ENCODE measurements around the gene TNFRSF19. TPM values are rescaled to one million over a fixed set of nuclear protein-coding genes. Genes with fewer than 3 reads are reported as not detected.

The TNFRSF19 gene
- total RNA-seq, 5 donors from 2014 or later (not counting 1 experiment from before 2014, with no cell fraction given), result 0.19 to 0.35 (median 0.24) TPM; not detected in 1

- peaks cover 32 to 39% of the 10 kb centered on the region in 2 donors for H3K27me3 Mint-ChIP-seq
- POLR2A ChIA-PET, result no interaction called here
- no peaks in the 10 kb centered on the region for H3K4me1 ChIP-seq (ENCODE audit: control insufficient read depth in 1 of 2, extremely low read depth in 1 of 2, insufficient read depth in 2 of 2, low read length in 2 of 2)
- no peaks in the 10 kb centered on the region for H3K36me3 Mint-ChIP-seq
- DNase-seq (no peak), ATAC-seq (replicated peaks in 1 of 4) (no peak)
- CTCF ChIA-PET, result no interaction called here
- no peak overlapping the region for H3K27ac Mint-ChIP-seq
- no peaks in the 10 kb centered on the region for H3K36me3 ChIP-seq (ENCODE audit: control insufficient read depth in 2 of 2, extremely low read depth in 1 of 2, insufficient read depth in 1 of 2, low read length in 1 of 2)
- no peaks in the 10 kb centered on the region for H3K9me3 Mint-ChIP-seq
- no peak overlapping the region for H3K27ac ChIP-seq (ENCODE audit: low read length)
- no peak overlapping the region for H3K4me3 Mint-ChIP-seq
- H3K4me1 Mint-ChIP-seq, result no peaks in the 10 kb centered on the region
- H3K27me3 ChIP-seq (replicated peaks in 1 of 2; ENCODE audit: control insufficient read depth in 2 of 2, extremely low read depth in 1 of 2, insufficient read depth in 2 of 2, low read length in 1 of 2), result peaks cover 0 to 10% of the 10 kb centered on the region in 2 experiments
- H3K4me3 ChIP-seq (ENCODE audit: control insufficient read depth in 1 of 2, extremely low read depth in 1 of 2, low read length in 1 of 2), result no peak overlapping the region
- H3K9me3 ChIP-seq, result no peaks in the 10 kb centered on the region
- WGBS (ENCODE audit: insufficient coverage), result 20% methylated on average over 21 of the region's 31 CpGs
Measured at GRCh38 chr13:23547000-23547590, 23.1 kb upstream of the TNFRSF19 start.

GRCh38 chr13:23549724-23550123, 20.5 kb upstream of the TNFRSF19 start:
- no peaks in the 10 kb centered on the region for H3K4me1 Mint-ChIP-seq
- H3K36me3 Mint-ChIP-seq, result no peaks in the 10 kb centered on the region
- no peak overlapping the region for H3K4me3 Mint-ChIP-seq
- H3K36me3 ChIP-seq (ENCODE audit: control insufficient read depth in 2 of 2, extremely low read depth in 1 of 2, insufficient read depth in 1 of 2, low read length in 1 of 2), result no peaks in the 10 kb centered on the region
- no peaks in the 10 kb centered on the region for H3K9me3 Mint-ChIP-seq
- no peak for ATAC-seq (replicated peaks in 1 of 4)
- peaks cover 33 to 41% of the 10 kb centered on the region in 2 donors for H3K27me3 Mint-ChIP-seq
- ChIA-PET CTCF (interaction anchor here in 1 of 2 donors (0.7 kb wide), 1 partner anchor 497 kb away, joined by 3 read pairs; no protein-coding TSS in a partner anchor), POLR2A (no interaction called here)
- no peaks in the 10 kb centered on the region for H3K9me3 ChIP-seq
- DNase-seq, result no peak
- H3K4me1 ChIP-seq (ENCODE audit: control insufficient read depth in 1 of 2, extremely low read depth in 1 of 2, insufficient read depth in 2 of 2, low read length in 2 of 2), result no peaks in the 10 kb centered on the region
- no peak overlapping the region for H3K27ac Mint-ChIP-seq
- H3K27me3 ChIP-seq (replicated peaks in 1 of 2; ENCODE audit: control insufficient read depth in 2 of 2, extremely low read depth in 1 of 2, insufficient read depth in 2 of 2, low read length in 1 of 2), result peaks cover 0 to 22% of the 10 kb centered on the region in 2 experiments
- H3K4me3 ChIP-seq (ENCODE audit: control insufficient read depth in 1 of 2, extremely low read depth in 1 of 2, low read length in 1 of 2), result no peak overlapping the region
- no peak overlapping the region for H3K27ac ChIP-seq (ENCODE audit: low read length)

DNA sequence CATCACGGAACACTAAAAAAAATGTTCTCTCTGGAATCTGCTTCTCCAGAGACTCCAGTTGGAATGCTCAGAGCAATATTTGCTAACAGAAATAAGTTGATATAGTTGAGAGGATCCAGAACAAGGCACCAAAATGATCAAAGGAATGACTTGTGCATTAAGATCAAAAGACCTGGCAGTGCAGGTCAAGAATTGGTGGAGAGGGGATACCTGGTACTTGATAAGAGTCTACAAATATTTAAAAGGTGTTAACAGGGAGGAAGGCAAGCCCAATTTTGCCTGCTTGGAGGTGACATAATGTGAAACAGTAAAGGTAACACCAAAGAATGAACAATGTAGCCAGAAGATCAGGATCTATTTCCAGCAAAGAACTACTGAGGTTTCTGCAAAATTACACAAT, 20.0 kb upstream of the TNFRSF19 start:
- ATAC-seq (replicated peaks in 1 of 4) (no peak), DNase-seq (no peak)
- H3K4me3 Mint-ChIP-seq, result no peak overlapping the region
- H3K9me3 Mint-ChIP-seq, result no peaks in the 10 kb centered on the region
- Histone ChIP-seq H3K27me3 (replicated peaks in 1 of 2; ENCODE audit: control insufficient read depth in 2 of 2, extremely low read depth in 1 of 2, insufficient read depth in 2 of 2, low read length in 1 of 2) (peaks cover 0 to 22% of the 10 kb centered on the region in 2 experiments), H3K4me1 (ENCODE audit: control insufficient read depth in 1 of 2, extremely low read depth in 1 of 2, insufficient read depth in 2 of 2, low read length in 2 of 2) (no peaks in the 10 kb centered on the region), H3K36me3 (ENCODE audit: control insufficient read depth in 2 of 2, extremely low read depth in 1 of 2, insufficient read depth in 1 of 2, low read length in 1 of 2) (no peaks in the 10 kb centered on the region), H3K9me3 (no peaks in the 10 kb centered on the region), H3K27ac (ENCODE audit: low read length) (no peak overlapping the region), H3K4me3 (ENCODE audit: control insufficient read depth in 1 of 2, extremely low read depth in 1 of 2, low read length in 1 of 2) (no peak overlapping the region)
- CTCF ChIA-PET, result no interaction called here
- POLR2A ChIA-PET, result no interaction called here
- no peaks in the 10 kb centered on the region for H3K4me1 Mint-ChIP-seq
- WGBS (ENCODE audit: insufficient coverage), result 100% methylated on average over 1 of the region's 1 CpG
- H3K27me3 Mint-ChIP-seq, result peaks cover 32 to 45% of the 10 kb centered on the region in 2 donors
- H3K36me3 Mint-ChIP-seq, result no peaks in the 10 kb centered on the region
- no peak overlapping the region for H3K27ac Mint-ChIP-seq

GRCh38 chr13:23551213-23552008, 18.8 kb upstream of the TNFRSF19 start:
- Histone ChIP-seq H3K36me3 (ENCODE audit: control insufficient read depth in 2 of 2, extremely low read depth in 1 of 2, insufficient read depth in 1 of 2, low read length in 1 of 2) (no peaks in the 10 kb centered on the region), H3K4me3 (ENCODE audit: control insufficient read depth in 1 of 2, extremely low read depth in 1 of 2, low read length in 1 of 2) (no peak overlapping the region), H3K4me1 (ENCODE audit: control insufficient read depth in 1 of 2, extremely low read depth in 1 of 2, insufficient read depth in 2 of 2, low read length in 2 of 2) (no peaks in the 10 kb centered on the region), H3K9me3 (no peaks in the 10 kb centered on the region), H3K27ac (ENCODE audit: low read length) (no peak overlapping the region), H3K27me3 (replicated peaks in 1 of 2; ENCODE audit: control insufficient read depth in 2 of 2, extremely low read depth in 1 of 2, insufficient read depth in 2 of 2, low read length in 1 of 2) (peaks cover 0 to 22% of the 10 kb centered on the region in 2 experiments)
- Mint-ChIP-seq H3K27me3 (peaks cover 31 to 47% of the 10 kb centered on the region in 2 donors), H3K27ac (no peak overlapping the region), H3K4me1 (no peaks in the 10 kb centered on the region), H3K36me3 (no peaks in the 10 kb centered on the region), H3K9me3 (no peaks in the 10 kb centered on the region), H3K4me3 (no peak overlapping the region)
- 60% methylated on average over 1 of the region's 4 CpGs for WGBS (ENCODE audit: insufficient coverage)
- no peak for ATAC-seq (replicated peaks in 1 of 4)
- no peak for DNase-seq
- CTCF ChIA-PET, result no interaction called here
- POLR2A ChIA-PET, result no interaction called here

DNA sequence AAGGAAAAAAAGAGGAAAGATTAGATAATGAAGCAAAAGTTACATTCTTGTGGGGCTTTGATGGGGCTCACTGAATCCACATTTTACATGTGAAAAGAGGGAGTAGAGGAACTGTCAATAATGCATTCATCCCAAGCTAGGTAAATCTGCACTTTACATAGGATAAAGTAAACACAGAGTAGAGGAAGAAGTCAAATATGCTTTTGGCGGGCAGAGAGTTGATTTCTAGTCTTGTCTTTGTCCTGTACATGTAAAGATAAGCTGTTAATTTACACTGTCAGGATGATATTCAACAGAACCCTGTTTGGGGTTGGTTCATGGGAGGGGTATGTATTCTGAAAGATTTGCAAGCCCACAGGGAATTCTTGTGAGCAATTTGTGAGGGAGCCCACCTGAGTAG, 18.0 kb upstream of the TNFRSF19 start:
- ChIA-PET CTCF (no interaction called here), POLR2A (no interaction called here)
- no peak overlapping the region for H3K27ac Mint-ChIP-seq
- H3K36me3 Mint-ChIP-seq, result no peaks in the 10 kb centered on the region
- WGBS (ENCODE audit: insufficient coverage), result no CpG with 5 or more reads among the region's 1 CpG
- no peaks in the 10 kb centered on the region for H3K4me1 ChIP-seq (ENCODE audit: control insufficient read depth in 1 of 2, extremely low read depth in 1 of 2, insufficient read depth in 2 of 2, low read length in 2 of 2)
- no peak overlapping the region for H3K4me3 Mint-ChIP-seq
- H3K27me3 ChIP-seq (replicated peaks in 1 of 2; ENCODE audit: control insufficient read depth in 2 of 2, extremely low read depth in 1 of 2, insufficient read depth in 2 of 2, low read length in 1 of 2), result peaks cover 0 to 17% of the 10 kb centered on the region in 2 experiments
- no peak overlapping the region for H3K4me3 ChIP-seq (ENCODE audit: control insufficient read depth in 1 of 2, extremely low read depth in 1 of 2, low read length in 1 of 2)
- no peaks in the 10 kb centered on the region for H3K36me3 ChIP-seq (ENCODE audit: control insufficient read depth in 2 of 2, extremely low read depth in 1 of 2, insufficient read depth in 1 of 2, low read length in 1 of 2)
- H3K4me1 Mint-ChIP-seq, result no peaks in the 10 kb centered on the region
- no peaks in the 10 kb centered on the region for H3K9me3 Mint-ChIP-seq
- DNase-seq, result no peak
- ATAC-seq (replicated peaks in 1 of 4), result no peak
- peaks cover 25 to 42% of the 10 kb centered on the region in 2 donors for H3K27me3 Mint-ChIP-seq
- no peaks in the 10 kb centered on the region for H3K9me3 ChIP-seq
- no peak overlapping the region for H3K27ac ChIP-seq (ENCODE audit: low read length)

- no peak for DNase-seq
- H3K4me3 ChIP-seq (ENCODE audit: control insufficient read depth in 1 of 2, extremely low read depth in 1 of 2, low read length in 1 of 2), result no peak overlapping the region
- Mint-ChIP-seq H3K27me3 (peaks cover 21 to 37% of the 10 kb centered on the region in 2 donors), H3K4me1 (no peaks in the 10 kb centered on the region), H3K9me3 (no peaks in the 10 kb centered on the region), H3K36me3 (no peaks in the 10 kb centered on the region), H3K27ac (no peak overlapping the region), H3K4me3 (no peak overlapping the region)
- H3K36me3 ChIP-seq (ENCODE audit: control insufficient read depth in 2 of 2, extremely low read depth in 1 of 2, insufficient read depth in 1 of 2, low read length in 1 of 2), result no peaks in the 10 kb centered on the region
- CTCF ChIA-PET, result no interaction called here
- no peaks in the 10 kb centered on the region for H3K9me3 ChIP-seq
- POLR2A ChIA-PET, result no interaction called here
- no peaks in the 10 kb centered on the region for H3K4me1 ChIP-seq (ENCODE audit: control insufficient read depth in 1 of 2, extremely low read depth in 1 of 2, insufficient read depth in 2 of 2, low read length in 2 of 2)
- no peak overlapping the region for H3K27ac ChIP-seq (ENCODE audit: low read length)
- H3K27me3 ChIP-seq (replicated peaks in 1 of 2; ENCODE audit: control insufficient read depth in 2 of 2, extremely low read depth in 1 of 2, insufficient read depth in 2 of 2, low read length in 1 of 2), result peaks cover 0 to 16% of the 10 kb centered on the region in 2 experiments
- WGBS (ENCODE audit: insufficient coverage), result no CpG with 5 or more reads among the region's 2 CpGs
- no peak for ATAC-seq (replicated peaks in 1 of 4)
Measured at GRCh38 chr13:23552661-23553060, 17.6 kb upstream of the TNFRSF19 start.
